CD14-positive monocyte (primary cell): ENCODE data around the gene CACNA1C. TPM values are rescaled to one million over a fixed set of nuclear protein-coding genes. Genes with fewer than 3 reads are reported as not detected.

Experiments used
- DNase-seq, 3 donors: peaks; one replicate each; pipeline ENCODE4 v3.0.0-alpha.2; 2011 to 2022
- H2AFZ ChIP-seq: 2 replicates; pipeline ENCODE4 v1.6.0; 2012; ENCODE audit warnings: mild to moderate bottlenecking, low read depth, low read length, inconsistent platforms; ENCODE audit not compliant: insufficient read depth, poor library complexity, severe bottlenecking
- H3K27ac ChIP-seq, 2 donors: 1 replicate in 1 of 2; 2 replicates in 1 of 2; pipeline ENCODE4 v1.5.1; 2012 to 2013; ENCODE audit warnings: low read length in 2 of 2, control low read depth in 1 of 2, inconsistent platforms in 1 of 2, low read depth in 1 of 2, mild to moderate bottlenecking in 1 of 2
- H3K27me3 ChIP-seq, 2 donors: one replicate each; pipeline versions ENCODE4 v1.6.0 to v1.6.1; 2011 to 2013; ENCODE audit warnings: low read length in 2 of 2; ENCODE audit not compliant: control insufficient read depth in 2 of 2, insufficient read depth in 2 of 2
- H3K36me3 ChIP-seq, 2 donors: replicated peaks in 1 of 2; 1 replicate in 1 of 2; 2 replicates in 1 of 2; pipeline versions ENCODE4 v1.5.1 to v1.6.1; 2012 to 2013; ENCODE audit warnings: low read length in 2 of 2, control low read depth in 1 of 2, inconsistent platforms in 1 of 2, mild to moderate bottlenecking in 1 of 2; ENCODE audit not compliant: insufficient read depth in 2 of 2, control insufficient read depth in 1 of 2
- H3K4me1 ChIP-seq, 2 donors: 1 replicate in 1 of 2; 2 replicates in 1 of 2; pipeline versions ENCODE4 v1.5.1 to v1.6.1; 2012 to 2013; ENCODE audit warnings: low read length in 2 of 2, control low read depth in 1 of 2, inconsistent platforms in 1 of 2, mild to moderate bottlenecking in 1 of 2, moderate library complexity in 1 of 2; ENCODE audit not compliant: insufficient read depth in 2 of 2, control insufficient read depth in 1 of 2
- H3K4me2 ChIP-seq: replicated peaks from 2 replicates; pipeline ENCODE3; 2012; ENCODE audit warnings: low read length, moderate library complexity, mild to moderate bottlenecking; ENCODE audit not compliant: poor library complexity, severe bottlenecking; ENCODE audit errors: extremely low read depth
- H3K4me3 ChIP-seq, 3 experiments: fragments of 200-600 bp in 1 of 3; sonication (generic) in 1 of 3; replicated peaks in 1 of 3; 1 replicate in 2 of 3; 2 replicates in 1 of 3; pipeline ENCODE4 v1.5.1; 2011 to 2013; ENCODE audit warnings: low read length in 3 of 3, mild to moderate bottlenecking in 3 of 3, control low read depth in 2 of 3, low read depth in 2 of 3, inconsistent platforms in 1 of 3, moderate library complexity in 1 of 3
- H3K79me2 ChIP-seq: 2 replicates; pipeline ENCODE4 v1.6.0; 2012; ENCODE audit warnings: mild to moderate bottlenecking, control low read depth, inconsistent platforms, low read length, moderate library complexity; ENCODE audit not compliant: insufficient read depth
- H3K9ac ChIP-seq: 2 replicates; pipeline ENCODE4 v1.6.0; 2017; ENCODE audit warnings: low read length, mild to moderate bottlenecking; ENCODE audit not compliant: insufficient read depth, poor library complexity, severe bottlenecking
- H3K9me3 ChIP-seq, 2 donors: replicated peaks in 1 of 2; 1 replicate in 1 of 2; 2 replicates in 1 of 2; pipeline versions ENCODE4 v1.5.1 to v1.6.1; 2012 to 2013; ENCODE audit warnings: low read length in 2 of 2, control low read depth in 1 of 2; ENCODE audit not compliant: control insufficient read depth in 1 of 2, insufficient read depth in 1 of 2
- H4K20me1 ChIP-seq: 2 replicates; pipeline ENCODE4 v1.6.0; 2012; ENCODE audit warnings: mild to moderate bottlenecking, low read length, control low read depth, moderate library complexity; ENCODE audit not compliant: insufficient read depth
- H3K27ac Mint-ChIP-seq, 7 donors: one replicate each; pipeline ENCODE4 v1.8.0; 2020; ENCODE audit warnings: mild to moderate bottlenecking in 7 of 7, mixed read lengths in 7 of 7, moderate library complexity in 6 of 7, inconsistent platforms in 2 of 7
- H3K27me3 Mint-ChIP-seq, 3 donors: one replicate each; pipeline ENCODE4 v1.8.0; 2021 to 2022; ENCODE audit warnings: low read depth in 3 of 3, mild to moderate bottlenecking in 3 of 3, mixed read lengths in 3 of 3, moderate library complexity in 3 of 3, inconsistent platforms in 1 of 3
- H3K36me3 Mint-ChIP-seq, 2 donors: one replicate each; pipeline ENCODE4 v1.8.0; 2020; ENCODE audit warnings: mixed read lengths in 2 of 2, inconsistent platforms in 1 of 2, mild to moderate bottlenecking in 1 of 2
- H3K4me1 Mint-ChIP-seq: one replicate; pipeline ENCODE4 v1.8.0; 2020; ENCODE audit warnings: mild to moderate bottlenecking, mixed read lengths
- H3K4me3 Mint-ChIP-seq, 2 donors: one replicate each; pipeline ENCODE4 v1.8.0; 2020; ENCODE audit warnings: mild to moderate bottlenecking in 2 of 2, mixed read lengths in 2 of 2, moderate library complexity in 1 of 2
- H3K9me3 Mint-ChIP-seq, 7 donors: one replicate each; pipeline ENCODE4 v1.8.0; 2020 to 2022; ENCODE audit warnings: mixed read lengths in 7 of 7, mild to moderate bottlenecking in 6 of 7, moderate library complexity in 6 of 7, inconsistent platforms in 2 of 7
- CTCF ChIP-seq: fragments of 200-600 bp; IDR thresholded peaks from one replicate; pipeline ENCODE4 v1.8.0; 2022; ENCODE audit warnings: antibody characterized with exemption, mild to moderate bottlenecking
- WGBS: methylation state at CpG from one replicate; pipeline ENCODE4 v1.1.5; 2013; ENCODE audit warnings: missing lambda C conversion rate; ENCODE audit not compliant: insufficient coverage; 5-methylcytosine and 5-hydroxymethylcytosine counted together
- intact Hi-C, 2 donors: fragments of 100-400 bp; cut with micrococcal nuclease; formaldehyde crosslinking; loops; one replicate each; pipeline versions ENCODE4 v1.15.0 to v1.15.1; 2023
- polyA plus RNA-seq, 3 donors: library from polyadenylated mRNA; depleted of rRNA in 1 of 3; unstranded in 2 of 3; stranded (reverse) in 1 of 3; fragments of 300-500 nt in 2 of 3; fragments of >200 nt in 1 of 3; fragmentation: Illumina TruSeq in 2 of 3; gene quantifications; 1 replicate in 2 of 3; 2 replicates in 1 of 3; pipeline ENCODE4 v1.2.3, GENCODE V29; 2012 to 2021

CACNA1C gene
- polyA plus RNA-seq, 3 donors, result not detected

GRCh38 chr12:2664721-2665577 is 612.2 kb downstream of the CACNA1C start:
- Histone ChIP-seq H3K4me2 (no peak overlapping the region), H3K27ac (no peak overlapping the region), H3K4me1 (no peaks in the 10 kb centered on the region), H3K9me3 (no peaks in the 10 kb centered on the region), H4K20me1 (no peaks in the 10 kb centered on the region), H2AFZ (no peak overlapping the region), H3K4me3 (no peak overlapping the region), H3K36me3 (no peaks in the 10 kb centered on the region), H3K79me2 (no peaks in the 10 kb centered on the region), H3K27me3 (no peaks in the 10 kb centered on the region), H3K9ac (no peak overlapping the region)
- Mint-ChIP-seq H3K27me3 (peaks cover 2 to 4% (median 3%) of the 10 kb centered on the region in 3 donors), H3K36me3 (no peaks in the 10 kb centered on the region), H3K27ac (no peak overlapping the region), H3K4me1 (no peaks in the 10 kb centered on the region), H3K4me3 (no peak overlapping the region), H3K9me3 (no peaks in the 10 kb centered on the region)
- 85% methylated on average over 5 of the region's 7 CpGs for WGBS
- no peak for TF ChIP-seq CTCF
- no peak for DNase-seq
- intact Hi-C loops, result no loop called here

GRCh38 chr12:2666411-2666810 is 613.6 kb downstream of the CACNA1C start:
- H4K20me1 ChIP-seq, result no peaks in the 10 kb centered on the region
- 90% methylated on average over 4 of the region's 11 CpGs for WGBS
- H3K36me3 ChIP-seq, result no peaks in the 10 kb centered on the region
- H3K9me3 ChIP-seq, result no peaks in the 10 kb centered on the region
- no peaks in the 10 kb centered on the region for H3K79me2 ChIP-seq
- H2AFZ ChIP-seq, result no peak overlapping the region
- intact Hi-C loops, result no loop called here
- no peak overlapping the region for H3K27ac ChIP-seq
- Mint-ChIP-seq H3K27me3 (peaks cover 2 to 4% (median 3%) of the 10 kb centered on the region in 3 donors), H3K4me3 (no peak overlapping the region), H3K9me3 (no peaks in the 10 kb centered on the region), H3K27ac (no peak overlapping the region), H3K36me3 (no peaks in the 10 kb centered on the region), H3K4me1 (no peaks in the 10 kb centered on the region)
- H3K27me3 ChIP-seq, result no peaks in the 10 kb centered on the region
- H3K4me3 ChIP-seq, result no peak overlapping the region
- H3K9ac ChIP-seq, result no peak overlapping the region
- no peaks in the 10 kb centered on the region for H3K4me1 ChIP-seq
- TF ChIP-seq CTCF, result no peak
- DNase-seq, result no peak
- H3K4me2 ChIP-seq, result no peak overlapping the region
